B cell (primary cell): Measurements from ENCODE around the gene ABCC9. TPM values are rescaled to one million over a fixed set of nuclear protein-coding genes. Genes with fewer than 3 reads are reported as not detected.

Source experiments
- ATAC-seq: fragments of 200-7000 bp; cut with Tn5 transposase; one replicate; pipeline ENCODE4 v1.10.0; 2021; ENCODE audit warnings: low read depth, mild to moderate bottlenecking, moderate number of reproducible peaks, moderate library complexity
- CTCF ChIA-PET: fragments of 350-600 bp; sonication (Branson Sonifier 250); formaldehyde crosslinking; loops from one replicate; lab custom pipeline; 2021; ENCODE audit warnings: antibody characterized with exemption, inconsistent platforms; lab: Charles Lee
- POLR2A ChIA-PET: fragments of 350-600 bp; sonication (Branson Sonifier 250); formaldehyde crosslinking; loops from one replicate; lab custom pipeline; 2021; ENCODE audit warnings: antibody characterized with exemption; lab: Charles Lee
- DNase-seq: peaks from one replicate; pipeline ENCODE4 v3.0.0; 2013
- H2AFZ ChIP-seq: 2 replicates; pipeline ENCODE4 v1.6.1; 2012; ENCODE audit warnings: mild to moderate bottlenecking, low read depth, low read length; ENCODE audit not compliant: insufficient read depth, poor library complexity, severe bottlenecking
- H3K27ac ChIP-seq, 2 donors: 1 replicate in 1 of 2; 2 replicates in 1 of 2; pipeline ENCODE4 v1.5.1; 2012 to 2013; ENCODE audit warnings: low read length in 2 of 2, mild to moderate bottlenecking in 2 of 2, moderate library complexity in 1 of 2
- H3K27me3 ChIP-seq, 4 experiments: fragments of 200-600 bp in 1 of 4; sonication (generic) in 1 of 4; replicated peaks in 1 of 4; 1 replicate in 2 of 4; 2 replicates in 2 of 4; pipeline versions ENCODE4 v1.6.1 to v1.7.0; 2013 to 2016; ENCODE audit warnings: low read length in 3 of 4, mild to moderate bottlenecking in 2 of 4, mixed read lengths in 1 of 4, moderate library complexity in 1 of 4; ENCODE audit not compliant: insufficient read depth in 4 of 4, control insufficient read depth in 3 of 4; ENCODE audit errors: control extremely low read depth in 1 of 4
- H3K36me3 ChIP-seq, 2 experiments: replicated peaks in 1 of 2; 1 replicate in 1 of 2; 2 replicates in 1 of 2; pipeline versions ENCODE4 v1.6.1 to v1.7.1; 2013; ENCODE audit warnings: low read length in 1 of 2; ENCODE audit not compliant: insufficient read depth in 2 of 2, control insufficient read depth in 1 of 2; ENCODE audit errors: control extremely low read depth in 1 of 2, extremely low read depth in 1 of 2
- H3K4me1 ChIP-seq, 2 donors: fragments of 200-600 bp in 1 of 2; sonication (generic) in 1 of 2; 1 replicate in 1 of 2; 2 replicates in 1 of 2; pipeline versions ENCODE4 v1.5.1 to v1.6.1; 2013 to 2017; ENCODE audit warnings: low read length in 2 of 2; ENCODE audit not compliant: control insufficient read depth in 2 of 2, insufficient read depth in 2 of 2
- H3K4me2 ChIP-seq: replicated peaks from 2 replicates; pipeline ENCODE3; 2012; ENCODE audit warnings: mild to moderate bottlenecking, low read depth, low read length; ENCODE audit not compliant: poor library complexity, severe bottlenecking
- H3K4me3 ChIP-seq, 5 experiments: fragments of 200-600 bp in 1 of 5; sonication (generic) in 1 of 5; 1 replicate in 3 of 5; 2 replicates in 2 of 5; pipeline versions ENCODE4 v1.5.1 to v1.7.0; 2011 to 2016; ENCODE audit warnings: low read length in 4 of 5, mild to moderate bottlenecking in 4 of 5, low read depth in 2 of 5, control low read depth in 1 of 5, moderate library complexity in 1 of 5; ENCODE audit not compliant: insufficient read depth in 1 of 5; ENCODE audit errors: control extremely low read depth in 1 of 5, extremely low read depth in 1 of 5
- H3K79me2 ChIP-seq: fragments of 200-600 bp; sonication (generic); one replicate; pipeline ENCODE4 v1.6.0; 2016; ENCODE audit warnings: low read length; ENCODE audit not compliant: control insufficient read depth, insufficient read depth
- H3K9ac ChIP-seq: fragments of 200-600 bp; sonication (generic); 2 replicates; pipeline ENCODE4 v1.6.1; 2017; ENCODE audit warnings: mild to moderate bottlenecking, low read length, moderate library complexity
- H3K9me3 ChIP-seq, 3 donors: one replicate each; pipeline versions ENCODE4 v1.6.1 to v1.7.1; 2013; ENCODE audit warnings: low read length in 2 of 3; ENCODE audit not compliant: control insufficient read depth in 2 of 3, insufficient read depth in 1 of 3; ENCODE audit errors: control extremely low read depth in 1 of 3
- H4K20me1 ChIP-seq: 2 replicates; pipeline ENCODE4 v1.6.0; 2012; ENCODE audit warnings: mild to moderate bottlenecking, low read length; ENCODE audit not compliant: insufficient read depth, control insufficient read depth, poor library complexity, severe bottlenecking
- H3K27ac Mint-ChIP-seq: one replicate; pipeline ENCODE4 v1.8.0; 2021; ENCODE audit warnings: mixed read lengths
- H3K27me3 Mint-ChIP-seq: one replicate; pipeline ENCODE4 v1.8.0; 2021; ENCODE audit warnings: mixed read lengths
- H3K4me1 Mint-ChIP-seq: one replicate; pipeline ENCODE4 v1.8.0; 2021; ENCODE audit warnings: mixed read lengths
- H3K4me3 Mint-ChIP-seq: one replicate; pipeline ENCODE4 v1.8.0; 2021; ENCODE audit warnings: mixed read lengths
- H3K9me3 Mint-ChIP-seq: one replicate; pipeline ENCODE4 v1.8.0; 2022; ENCODE audit warnings: mixed read lengths; ENCODE audit not compliant: insufficient read depth
- CTCF ChIP-seq: fragments of 200-600 bp; IDR thresholded peaks from one replicate; pipeline ENCODE4 v1.8.0; 2022; ENCODE audit warnings: antibody characterized with exemption, mild to moderate bottlenecking
- EZH2 ChIP-seq: IDR thresholded peaks from 2 replicates; pipeline ENCODE4 v1.6.1; 2012; ENCODE audit warnings: borderline replicate concordance, low read depth, mild to moderate bottlenecking, moderate library complexity, low read length; ENCODE audit not compliant: insufficient read depth, poor library complexity, severe bottlenecking
- WGBS: methylation state at CpG from one replicate; pipeline ENCODE4 v1.1.5; 2013; ENCODE audit warnings: missing lambda C conversion rate; ENCODE audit not compliant: insufficient coverage; 5-methylcytosine and 5-hydroxymethylcytosine counted together
- intact Hi-C: fragments of 100-400 bp; cut with micrococcal nuclease; formaldehyde crosslinking; loops from one replicate; pipeline ENCODE4 v1.10.0; 2022
- polyA plus RNA-seq: library from polyadenylated mRNA; depleted of rRNA; stranded (reverse); fragments of >200 nt; gene quantifications from 2 replicates; pipeline ENCODE4 v1.2.3, GENCODE V29; 2012
- total RNA-seq, 2 donors: library from RNA; stranded (reverse); fragments of 120-200 nt in 1 of 2; gene quantifications; 1 replicate in 1 of 2; 2 replicates in 1 of 2; pipeline versions ENCODE4 v1.2.3 to v1.2.4, GENCODE V29; 2013 to 2022

ABCC9 gene
- total and polyA plus RNA-seq, 2 donors (not counting 1 experiment from before 2014, with no cell fraction given) = not detected

GRCh38 chr12:21971344-21971743 is 30.1 kb upstream of the ABCC9 start:
- TF ChIP-seq EZH2 (no peak), CTCF (no peak)
- no peaks in the 10 kb centered on the region for H3K79me2 ChIP-seq
- H3K27me3 Mint-ChIP-seq = no peaks in the 10 kb centered on the region
- 36% methylated on average over 1 of the region's 1 CpG for WGBS
- ChIA-PET POLR2A (no interaction called here), CTCF (no interaction called here)
- no peaks in the 10 kb centered on the region for H3K27me3 ChIP-seq
- no peak overlapping the region for H3K27ac Mint-ChIP-seq
- H3K4me2 ChIP-seq = no peak overlapping the region
- intact Hi-C loops = no loop called here
- H3K9me3 Mint-ChIP-seq = peaks cover 6% of the 10 kb centered on the region
- H3K4me1 Mint-ChIP-seq = no peaks in the 10 kb centered on the region
- ATAC-seq (no peak), DNase-seq (no peak)
- no peak overlapping the region for H3K9ac ChIP-seq
- H3K9me3 ChIP-seq = no peaks in the 10 kb centered on the region
- H3K36me3 ChIP-seq = no peaks in the 10 kb centered on the region
- no peaks in the 10 kb centered on the region for H3K4me1 ChIP-seq
- H2AFZ ChIP-seq = no peak overlapping the region
- no peak overlapping the region for H3K4me3 ChIP-seq
- H3K27ac ChIP-seq = no peak overlapping the region
- no peak overlapping the region for H3K4me3 Mint-ChIP-seq
- H4K20me1 ChIP-seq = no peaks in the 10 kb centered on the region

GRCh38 chr12:21962821-21963220 is 21.6 kb upstream of the ABCC9 start:
- Mint-ChIP-seq H3K27ac (no peak overlapping the region), H3K27me3 (peaks cover 5% of the 10 kb centered on the region), H3K4me1 (no peaks in the 10 kb centered on the region), H3K9me3 (peaks cover 6% of the 10 kb centered on the region), H3K4me3 (no peak overlapping the region)
- Histone ChIP-seq H3K4me2 (no peak overlapping the region), H3K4me1 (no peaks in the 10 kb centered on the region), H2AFZ (no peak overlapping the region), H4K20me1 (no peaks in the 10 kb centered on the region), H3K27ac (no peak overlapping the region), H3K9ac (no peak overlapping the region), H3K36me3 (no peaks in the 10 kb centered on the region), H3K27me3 (no peaks in the 10 kb centered on the region), H3K4me3 (no peak overlapping the region), H3K9me3 (peaks cover 0 to 5% (median 1%) of the 10 kb centered on the region in 3 donors), H3K79me2 (no peaks in the 10 kb centered on the region)
- CTCF ChIA-PET = no interaction called here
- intact Hi-C loops = no loop called here
- no peak for TF ChIP-seq CTCF
- no peak for TF ChIP-seq EZH2
- DNase-seq (no peak), ATAC-seq (no peak)
- POLR2A ChIA-PET = no interaction called here
- WGBS = 78% methylated on average over 2 of the region's 5 CpGs
